Activated T-helper 9 cell treated with anti-CD3 and anti-CD28 coated beads, Interleukin-2, amount 50 U/mL, for 16 hours (primary cell): ENCODE results near the gene C19orf33.
"Not testable (repeated sequence)": the region's sequence is repeated elsewhere in the genome, so short reads cannot be mapped to it uniquely, and the experiment has no call there.

Experiments
- DNase-seq: peaks from one replicate; pipeline ENCODE4 v3.0.0-alpha.2; 2020; ENCODE audit warnings: low read depth

The C19orf33 gene

GRCh38 chr19:38339011-38339410, 35.0 kb downstream of the C19orf33 start:
- DNase-seq: not testable (repeated sequence)

GRCh38 chr19:38340927-38341326, 36.9 kb downstream of the C19orf33 start:
- no peak for DNase-seq

DNA sequence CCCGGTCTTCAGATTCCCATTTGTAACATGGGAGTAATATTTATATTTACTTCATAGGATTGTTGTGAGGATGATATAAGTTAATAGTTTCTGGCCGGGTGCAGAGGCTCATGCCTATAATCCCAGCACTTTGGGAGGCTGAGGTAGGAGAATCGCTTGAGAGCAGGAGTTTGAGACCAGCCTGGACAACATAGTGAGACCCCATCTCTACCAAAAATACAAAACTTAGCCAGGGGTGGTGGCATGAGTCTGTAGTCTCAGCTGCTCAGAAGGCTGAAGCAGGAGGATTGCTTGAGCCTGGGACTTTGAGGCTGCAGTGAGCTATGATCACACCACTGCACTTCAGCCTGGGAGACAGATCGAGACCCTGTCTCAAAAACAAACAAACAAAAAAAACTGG, 42.8 kb downstream of the C19orf33 start:
- DNase-seq: no peak

GRCh38 chr19:38350883-38351282, 46.8 kb downstream of the C19orf33 start:
- DNase-seq: no peak

GRCh38 chr19:38351865-38352395, 47.9 kb downstream of the C19orf33 start:
- DNase-seq: no peak

DNA sequence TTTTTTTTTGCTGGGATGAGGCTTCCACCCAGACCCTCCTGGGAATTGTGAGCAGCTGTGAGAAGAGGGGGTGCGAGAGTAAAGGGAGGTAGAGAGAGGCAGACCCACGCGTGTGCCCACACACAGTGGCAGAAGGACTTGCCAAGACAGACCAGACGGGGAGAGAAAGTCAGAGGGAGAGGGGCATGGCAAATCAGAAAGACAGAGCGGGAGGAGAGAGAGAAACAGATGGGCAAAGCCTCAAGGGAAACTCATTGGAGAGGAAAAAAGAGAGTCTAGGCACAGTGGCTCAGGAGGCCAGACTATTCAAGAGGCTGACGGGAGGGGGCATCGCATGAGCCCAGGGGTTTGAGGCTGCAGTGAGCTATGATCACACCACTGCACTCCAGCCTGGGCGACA, 48.6 kb downstream of the C19orf33 start:
- no peak for DNase-seq
